ENCODE measurements around the gene NANOS3.

DNA sequence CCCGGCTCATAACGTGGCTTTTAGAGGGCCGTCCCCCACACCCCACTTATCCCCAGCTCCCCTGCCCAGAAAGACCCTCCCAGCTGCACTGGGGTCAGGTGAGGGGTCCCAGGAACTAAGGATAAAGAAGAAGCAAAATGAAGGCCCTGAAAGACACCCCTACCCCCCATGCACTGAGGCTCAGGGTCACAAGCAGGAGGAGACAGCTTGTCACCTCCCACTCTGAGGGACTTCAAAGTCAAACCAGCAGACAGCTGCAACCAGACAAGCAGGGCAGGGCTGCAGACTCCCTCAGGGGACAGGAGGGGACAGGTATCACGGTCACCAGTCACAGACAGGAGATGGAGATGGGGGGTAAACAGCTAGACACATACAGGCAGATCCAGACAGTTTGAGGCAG lies 6.1 kb upstream of the NANOS3 start:
- no peak for TF ChIP-seq EZH2 (IDR thresholded peaks at IDR 0.05; ENCODE audit: insufficient read depth, poor library complexity, severe bottlenecking)
- TF ChIP-seq EZH2phosphoT487 (IDR thresholded peaks at IDR 0.05; ENCODE audit: insufficient read depth, low read depth), result no peak
